GM19397 (cell line): ENCODE measurements around the gene RNF217.
"Not testable (repeated sequence)": the region's sequence is repeated elsewhere in the genome, so short reads cannot be mapped to it uniquely, and the experiment has no call there.

Experiments used
- ATAC-seq: cut with Tn5 transposase; IDR thresholded peaks from one replicate; pipeline ENCODE4 v1.9.1; 2021; ENCODE audit warnings: mild to moderate bottlenecking, moderate library complexity; ENCODE audit not compliant: unreplicated experiment

The RNF217 gene

DNA sequence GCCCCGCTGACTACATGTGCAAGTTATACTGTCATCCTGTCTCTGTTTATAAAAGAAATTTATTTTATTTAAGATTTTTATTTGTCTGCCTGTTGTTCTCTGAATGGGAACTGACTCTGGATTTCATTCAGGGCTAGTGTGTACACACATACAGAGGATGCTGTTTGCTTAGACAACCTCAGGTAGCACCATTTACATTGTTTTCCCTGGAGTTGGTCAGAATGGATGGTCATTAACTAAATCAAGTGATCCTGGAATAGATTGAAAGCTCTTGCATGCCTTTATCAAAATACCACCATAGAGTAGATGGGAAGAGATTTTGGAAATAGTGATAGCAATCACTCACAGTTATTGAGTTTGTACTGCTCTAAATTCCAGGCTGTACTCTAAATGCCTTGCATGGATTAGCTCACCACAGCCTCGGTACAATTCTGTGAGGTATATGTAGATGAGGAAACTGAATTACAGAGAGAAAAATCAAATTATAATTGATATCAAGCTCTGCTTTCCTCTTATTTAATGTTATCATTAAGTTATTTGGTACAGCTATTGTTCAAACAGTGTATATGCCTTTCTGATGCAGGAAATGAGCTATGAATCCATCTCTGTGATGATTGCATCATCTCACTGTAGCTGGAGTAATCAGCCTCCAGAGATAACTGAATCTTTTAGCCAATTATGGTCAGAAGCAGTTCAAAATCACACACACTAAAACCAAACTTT is 51.9 kb downstream of the RNF217 start:
- no peak for ATAC-seq

- no peak for ATAC-seq
Observed at GRCh38 chr6:125014661-125014957, 52.4 kb downstream of the RNF217 start.

GRCh38 chr6:125015152-125015551 is 52.9 kb downstream of the RNF217 start:
- no peak for ATAC-seq

- no peak for ATAC-seq
Observed at GRCh38 chr6:125018136-125018535, 55.9 kb downstream of the RNF217 start.

DNA sequence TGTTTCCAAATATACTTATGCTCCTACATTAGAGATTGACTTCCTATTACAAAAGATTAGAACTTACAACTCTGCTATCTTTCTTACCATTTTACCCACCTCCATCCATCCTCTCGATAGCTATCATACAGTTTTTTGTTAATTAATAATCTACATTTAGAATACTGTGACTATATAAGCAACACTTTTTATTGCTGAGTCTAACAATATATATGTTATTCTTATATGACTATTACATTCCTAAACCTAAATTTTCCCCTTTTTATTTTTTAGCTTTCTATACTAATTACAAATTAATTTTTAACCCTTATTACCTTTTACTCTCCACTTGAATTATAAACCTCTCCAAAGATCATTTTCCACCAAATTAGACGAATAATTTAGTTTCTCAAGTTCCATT is 57.0 kb downstream of the RNF217 start:
- no peak for ATAC-seq

DNA sequence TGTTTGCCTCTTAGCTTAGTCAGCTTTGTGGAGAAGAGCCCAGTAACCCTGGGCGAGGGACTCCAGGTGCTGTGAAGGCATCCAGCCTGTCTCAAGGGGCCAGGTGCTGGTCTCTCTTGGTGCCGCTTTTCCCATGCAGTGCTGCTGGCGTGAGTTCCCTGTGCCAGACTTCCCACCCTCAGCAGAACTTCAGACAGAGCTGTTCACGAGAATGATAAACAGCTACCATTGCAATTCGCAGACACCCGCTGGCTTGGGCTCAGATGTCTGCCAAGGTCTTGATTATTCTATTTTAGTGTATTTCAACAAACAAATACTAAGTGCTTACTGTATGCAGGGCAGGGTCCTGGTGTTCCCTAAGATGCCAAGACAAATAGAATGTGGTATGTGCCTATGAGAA is 57.7 kb downstream of the RNF217 start:
- no peak for ATAC-seq

- no peak for ATAC-seq
Observed at GRCh38 chr6:125020385-125020784, 58.1 kb downstream of the RNF217 start.

GRCh38 chr6:125022391-125022989 is 60.3 kb downstream of the RNF217 start:
- no peak for ATAC-seq

DNA sequence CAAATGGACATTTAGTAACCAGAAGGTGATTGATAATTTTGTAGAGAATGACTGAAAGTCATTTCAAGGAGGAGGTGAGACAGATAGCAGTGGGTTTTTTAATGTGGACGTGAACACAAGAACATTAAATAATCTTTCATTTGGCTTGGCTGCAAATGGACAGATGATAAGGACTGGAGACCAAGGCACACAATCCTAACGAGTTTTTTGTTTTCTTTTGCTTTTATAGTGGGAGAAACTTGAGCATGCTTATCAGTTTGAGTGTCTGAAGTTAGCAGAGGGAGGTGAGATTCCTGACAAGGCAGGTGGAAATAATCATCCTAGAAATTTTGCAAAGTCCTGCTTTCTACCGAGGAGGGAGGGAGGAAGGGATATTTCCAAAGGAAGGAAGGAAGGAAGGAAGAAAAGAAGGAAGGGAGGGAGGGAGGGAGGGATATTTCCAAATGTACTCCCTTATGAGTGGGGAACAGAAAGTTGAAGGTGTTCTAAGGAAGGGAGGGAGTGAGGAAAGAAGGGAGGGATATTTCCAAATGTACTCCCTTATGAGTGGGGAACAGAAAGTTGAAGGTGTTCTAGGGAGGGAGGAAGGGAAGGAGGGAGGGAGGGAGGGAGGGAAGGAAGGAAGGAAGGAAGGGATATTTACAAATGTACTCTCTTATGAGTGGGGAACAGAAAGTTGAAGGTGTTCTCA is 63.1 kb downstream of the RNF217 start:
- no peak for ATAC-seq

- ATAC-seq: no peak
Observed at GRCh38 chr6:125027287-125027686, 65.0 kb downstream of the RNF217 start.

GRCh38 chr6:125030969-125031368 is 68.7 kb downstream of the RNF217 start:
- ATAC-seq: no peak

DNA sequence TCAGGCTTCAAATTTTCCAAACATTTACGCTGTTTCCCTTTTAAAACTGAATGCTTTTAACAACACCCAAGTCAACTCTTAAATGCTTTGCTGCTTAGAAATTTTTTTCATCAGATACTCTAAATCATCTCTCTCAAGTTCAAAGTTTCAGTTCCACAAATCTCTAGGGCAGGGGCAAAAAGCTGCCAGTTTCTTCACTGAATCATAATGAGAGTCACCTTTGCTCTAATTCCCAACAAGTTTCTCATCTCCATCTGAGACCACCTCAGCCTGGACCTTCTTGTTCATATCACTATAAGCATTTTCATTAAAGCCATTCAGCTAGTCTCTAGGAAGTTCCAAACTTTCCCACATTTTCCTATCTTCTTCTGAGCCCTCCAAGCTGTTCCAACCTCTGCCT is 69.1 kb downstream of the RNF217 start:
- ATAC-seq: no peak

GRCh38 chr6:125034929-125035328 is 72.7 kb downstream of the RNF217 start:
- not testable (repeated sequence) for ATAC-seq

DNA sequence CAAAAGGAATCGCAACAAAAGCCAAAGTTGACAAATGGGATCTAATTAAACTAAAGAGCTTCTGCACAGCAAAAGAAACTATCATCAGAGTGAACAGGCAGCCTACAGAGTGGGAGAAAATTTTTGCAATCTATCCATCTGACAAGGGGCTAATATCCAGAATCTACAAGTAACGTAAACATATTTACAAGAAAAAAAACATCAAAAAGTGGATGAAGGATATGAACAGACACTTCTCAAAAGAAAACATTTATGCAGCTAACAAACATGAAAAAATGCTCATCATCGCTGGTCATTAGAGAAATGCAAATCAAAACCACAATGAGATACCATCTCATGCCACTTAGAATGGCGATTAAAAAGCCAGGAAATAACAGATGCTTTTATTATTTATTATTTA is 74.2 kb downstream of the RNF217 start:
- ATAC-seq: not testable (repeated sequence)

GRCh38 chr6:125037827-125038226 is 75.6 kb downstream of the RNF217 start:
- ATAC-seq: no peak

DNA sequence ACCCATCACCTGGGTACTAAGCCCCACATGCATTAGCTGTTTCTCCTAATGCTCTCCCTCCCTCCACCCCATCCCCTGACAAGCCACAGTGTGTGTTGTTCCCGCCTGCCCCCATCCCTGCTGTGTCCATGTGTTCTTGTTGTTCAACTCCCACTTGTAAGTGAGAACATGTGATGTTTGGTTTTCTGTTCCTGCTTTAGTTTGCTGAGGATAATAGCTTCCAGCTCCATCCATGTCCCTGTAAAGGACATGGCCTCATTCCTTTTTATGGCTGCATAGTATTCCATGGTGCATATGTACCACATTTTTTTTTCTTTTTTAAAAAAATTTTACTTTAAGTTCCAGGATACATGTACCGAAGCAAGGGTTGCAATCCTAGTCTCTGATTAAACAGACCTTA is 76.7 kb downstream of the RNF217 start:
- no peak for ATAC-seq

DNA sequence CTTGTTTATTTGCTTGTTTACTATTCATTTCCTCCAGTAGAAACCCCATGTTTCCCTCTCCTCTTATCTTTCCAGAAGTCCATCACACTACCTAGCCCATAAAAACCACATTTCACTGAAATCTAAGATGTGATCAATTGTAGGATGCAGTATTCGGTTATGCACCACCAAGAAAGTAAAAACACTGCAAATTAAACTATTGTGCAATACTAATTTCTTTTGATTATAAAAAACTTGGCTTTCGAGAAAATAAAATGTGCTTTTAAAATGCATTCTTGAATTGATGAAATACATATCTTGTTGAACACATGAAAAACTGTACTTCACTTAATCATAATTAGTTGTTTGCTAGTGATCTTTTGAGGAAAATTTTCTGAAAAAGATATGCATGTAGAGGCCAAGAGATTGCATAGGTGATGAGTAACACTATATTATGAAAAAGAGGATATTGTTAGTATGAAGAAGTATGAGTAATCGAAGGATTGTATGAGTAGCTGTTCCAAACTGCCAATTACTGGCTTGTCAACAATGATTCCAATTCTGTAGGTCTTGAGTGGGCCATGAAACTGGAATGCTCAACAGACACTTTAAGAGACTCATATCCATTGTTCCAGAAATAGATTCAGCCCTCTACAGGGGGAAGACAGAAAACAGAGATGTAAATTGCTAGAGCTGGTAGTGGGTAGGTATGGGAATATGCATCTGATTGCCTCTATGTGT is 79.7 kb downstream of the RNF217 start:
- ATAC-seq: no peak

DNA sequence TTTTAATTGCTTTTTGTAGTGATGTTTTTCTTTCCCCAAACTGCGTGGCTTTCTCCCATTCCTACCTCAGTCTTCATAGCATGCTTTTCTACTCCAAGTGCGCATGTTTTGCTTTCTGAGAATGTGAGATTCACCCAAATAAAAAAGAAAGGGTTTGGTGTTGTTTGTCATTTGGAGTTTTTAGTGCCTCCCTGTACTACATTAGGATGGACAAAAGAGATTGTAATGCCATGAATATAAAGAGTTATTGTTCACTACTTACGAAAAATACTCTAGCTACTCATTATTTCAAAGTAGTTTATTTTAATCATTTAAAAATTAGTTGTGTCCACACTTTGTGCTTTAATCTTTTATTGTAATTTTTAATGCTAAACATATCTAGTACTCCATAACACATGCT is 81.8 kb downstream of the RNF217 start:
- no peak for ATAC-seq

GRCh38 chr6:125044667-125045066 is 82.4 kb downstream of the RNF217 start:
- ATAC-seq: no peak

DNA sequence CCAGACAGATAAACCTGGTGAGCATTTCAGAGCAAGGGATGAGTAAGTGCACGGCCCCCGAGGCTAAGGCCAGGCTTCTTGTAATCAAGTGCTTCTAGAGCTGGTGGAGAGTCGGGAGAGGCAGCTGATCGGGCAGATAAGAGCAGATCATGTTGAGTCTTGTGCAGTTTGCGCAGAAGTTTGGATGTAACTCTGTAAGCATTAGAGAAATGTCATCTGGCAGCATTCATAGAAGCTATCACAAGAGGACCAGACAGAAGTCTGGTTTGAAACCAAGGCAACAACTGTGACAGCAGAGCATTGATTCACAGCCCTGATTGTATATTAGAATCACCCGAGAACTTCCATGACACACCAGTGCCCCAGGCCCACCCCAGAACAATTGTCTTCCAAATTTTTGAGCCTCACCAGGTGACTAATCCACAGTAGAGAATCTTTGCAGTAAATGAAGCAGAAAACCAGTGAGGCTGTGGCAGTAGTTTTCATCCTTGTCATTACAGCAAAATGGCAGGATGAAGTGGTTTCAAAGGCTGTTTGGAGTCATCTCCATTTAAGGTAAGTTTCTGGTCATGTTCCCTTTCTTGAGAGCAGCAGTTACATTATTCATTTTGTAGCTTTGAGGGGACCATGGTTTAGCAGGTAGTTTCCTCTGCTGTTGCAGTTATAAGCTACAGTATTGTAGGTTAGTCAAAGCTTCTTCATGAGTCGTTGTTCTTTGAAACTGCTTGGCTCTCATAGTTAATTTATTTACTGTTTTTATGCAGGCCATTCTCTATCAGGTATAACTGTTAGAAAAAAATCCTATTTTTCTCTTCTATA is 84.1 kb downstream of the RNF217 start:
- no peak for ATAC-seq

GRCh38 chr6:125048274-125048673 is 86.0 kb downstream of the RNF217 start:
- ATAC-seq: no peak
